Hematopoietic multipotent progenitor cell treated with erythropoietin and hydrocortisone succinate and interleukin-3 and kit ligand, for 17 days (in vitro differentiated cells): Measurements from ENCODE around the gene MSTN.
A peak's percentile ranks its signal among the peaks of the same experiment; 100 is the strongest.

Experiments
- DNase-seq: peaks from one replicate; pipeline ENCODE4 v3.0.0-alpha.2; 2015; ENCODE audit warnings: low spot score

The MSTN gene

DNA sequence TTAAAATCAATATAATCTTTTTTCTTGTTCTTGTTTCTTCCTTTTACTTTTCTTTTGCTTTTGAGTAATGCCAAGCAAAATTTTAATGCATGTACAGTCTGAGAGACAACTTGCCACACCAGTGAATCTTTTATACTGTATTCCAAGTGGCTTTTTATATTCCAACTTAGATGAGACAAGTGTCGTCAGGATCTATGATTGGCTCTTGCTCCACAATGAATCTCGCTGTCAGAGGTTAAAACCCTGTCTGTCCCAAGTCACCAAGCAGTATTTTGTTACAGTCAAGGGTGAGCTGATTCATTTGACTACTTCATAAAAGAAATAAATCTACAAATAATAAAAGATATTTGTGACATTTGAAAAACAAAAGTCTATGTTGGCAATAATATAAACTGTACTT is at the start of gene MSTN:
MSTN (minus strand) TSS at position 129 of the 400 bp plus-strand sequence. CDS start 133 bp downstream, outside the sequence.
- no peak for DNase-seq

DNA sequence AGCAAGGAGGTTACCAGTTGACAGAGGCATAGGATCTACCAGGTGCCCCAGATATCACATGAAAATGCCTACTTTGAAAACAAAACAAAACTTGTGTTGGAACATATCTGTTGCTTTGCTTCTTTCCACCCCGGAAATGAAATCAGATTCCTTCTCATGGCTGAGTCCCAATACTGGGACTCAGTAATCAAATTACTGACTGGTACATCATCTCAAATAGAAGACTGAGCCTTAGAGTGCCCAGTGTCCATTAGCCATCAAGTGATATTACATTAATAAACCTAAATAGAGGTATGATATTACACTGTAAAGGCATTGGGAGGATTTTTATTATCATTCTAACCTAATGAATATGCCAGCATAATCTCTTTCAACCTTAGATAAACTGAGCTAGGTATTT is 48.6 kb upstream of the MSTN start:
- DNase-seq, result no peak

DNA sequence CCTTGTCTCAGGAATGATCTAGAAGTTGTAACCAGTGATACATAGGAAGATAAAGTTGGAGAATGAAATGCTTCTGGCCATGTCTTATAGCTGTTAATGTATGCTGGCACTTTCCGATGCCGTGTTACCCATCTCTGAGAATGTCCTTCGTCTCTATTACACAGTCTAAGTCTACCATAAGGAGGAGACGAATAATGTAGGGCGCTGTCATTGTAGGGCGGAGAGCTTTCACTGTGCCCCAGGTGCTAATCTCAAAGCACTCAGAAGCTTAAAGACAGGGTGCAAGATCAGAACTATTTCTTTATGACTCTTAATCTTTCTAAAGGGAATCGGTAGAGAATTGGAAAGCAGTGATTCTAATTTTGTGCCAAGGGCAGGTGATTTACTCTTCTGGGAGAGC is 48.2 kb upstream of the MSTN start:
- DNase-seq, result no peak

DNA sequence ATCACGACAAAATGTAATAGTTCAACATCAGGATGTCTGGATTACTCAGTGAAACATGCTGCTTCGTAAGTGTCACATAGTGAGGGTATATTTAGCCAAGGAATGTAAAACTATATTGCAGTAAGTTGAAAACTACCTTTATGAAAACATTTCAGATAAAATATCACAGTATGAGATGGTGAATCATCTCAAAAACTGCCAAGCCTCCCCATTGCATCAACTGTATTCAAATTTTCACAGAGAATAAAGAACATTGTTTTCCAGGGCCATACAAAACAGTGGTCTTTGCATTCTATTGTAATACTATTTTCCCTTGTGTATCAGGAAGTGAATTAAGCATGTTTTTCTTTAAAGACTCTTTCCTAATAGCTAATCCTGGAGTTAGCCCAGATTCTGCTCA is 47.6 kb upstream of the MSTN start:
- no peak for DNase-seq

DNA sequence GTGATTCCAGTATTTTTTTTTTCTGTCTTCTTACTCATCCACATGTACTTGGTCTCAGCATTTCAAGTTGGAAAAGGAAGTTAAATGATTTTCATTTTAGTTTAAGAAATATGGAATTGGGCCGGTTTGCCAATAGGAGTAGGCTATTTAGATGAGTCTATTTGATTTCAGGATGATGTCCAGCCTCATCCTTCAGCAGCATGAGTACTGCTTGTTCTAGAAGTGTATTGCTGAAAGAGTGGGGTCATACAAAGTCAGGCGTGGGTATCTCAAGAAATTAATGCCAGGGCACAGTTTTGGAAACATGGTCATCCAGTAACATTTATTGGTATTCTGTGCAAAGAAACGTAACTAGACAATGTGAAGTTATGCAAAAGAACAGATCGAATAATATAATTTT is 44.9 kb upstream of the MSTN start:
- DNase-seq, result no peak

DNA sequence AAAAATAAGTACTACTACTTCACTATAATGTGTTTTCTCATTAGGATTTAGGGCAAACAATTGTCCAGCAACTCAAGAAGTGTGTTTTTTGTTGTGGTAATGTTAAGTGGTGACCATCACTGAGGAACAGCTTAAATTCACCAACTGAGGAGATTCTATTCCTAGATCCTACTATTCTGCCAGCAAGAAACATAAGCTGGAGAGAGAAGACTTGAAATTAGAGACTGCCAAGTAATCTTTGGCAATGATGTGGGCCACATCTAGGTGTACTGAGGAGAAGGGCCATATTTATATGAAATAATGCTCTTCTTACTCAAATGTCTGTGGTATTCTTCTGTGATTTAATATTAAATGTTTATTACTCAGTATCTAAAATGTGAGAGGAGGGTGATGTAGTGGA is 44.3 kb upstream of the MSTN start:
- DNase-seq, result no peak

DNA sequence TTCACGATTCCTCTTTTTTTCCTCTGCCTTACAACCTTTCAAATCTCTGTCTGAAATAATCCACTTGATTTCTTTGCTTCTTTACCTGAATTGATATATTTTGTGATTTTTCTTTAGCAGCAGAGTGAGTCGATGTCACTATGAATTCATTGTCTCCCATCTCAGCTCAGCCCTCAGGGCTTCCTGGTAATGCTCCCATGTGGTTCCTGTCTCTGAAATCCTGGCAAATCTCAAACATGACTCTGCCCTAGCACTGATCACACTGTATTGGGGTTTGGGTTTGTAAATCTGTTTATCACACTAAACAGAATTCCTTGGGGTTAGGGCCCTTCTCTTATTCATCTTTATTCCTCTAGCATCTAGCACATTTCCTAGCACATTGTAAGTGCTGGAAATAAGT is 43.0 kb upstream of the MSTN start:
- no peak for DNase-seq

DNA sequence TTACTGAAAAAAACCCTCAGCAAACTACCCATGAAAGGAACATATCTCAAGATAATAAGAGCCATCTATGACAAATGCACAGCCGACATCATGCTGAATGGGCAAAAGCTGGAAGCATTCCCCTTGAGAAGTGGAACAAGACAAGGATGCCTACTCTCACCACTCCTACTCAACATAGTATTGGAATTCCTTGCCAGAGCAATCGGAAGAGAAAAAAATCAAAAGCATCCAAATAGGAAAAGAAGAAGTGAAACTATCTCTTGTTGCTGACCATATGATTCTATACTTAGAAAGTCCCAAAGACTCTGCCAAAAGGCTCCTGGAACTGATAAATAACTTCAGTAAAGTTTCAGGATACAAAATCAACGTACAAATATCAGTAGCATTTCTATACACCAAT is 40.6 kb upstream of the MSTN start:
- DNase-seq, result no peak

DNA sequence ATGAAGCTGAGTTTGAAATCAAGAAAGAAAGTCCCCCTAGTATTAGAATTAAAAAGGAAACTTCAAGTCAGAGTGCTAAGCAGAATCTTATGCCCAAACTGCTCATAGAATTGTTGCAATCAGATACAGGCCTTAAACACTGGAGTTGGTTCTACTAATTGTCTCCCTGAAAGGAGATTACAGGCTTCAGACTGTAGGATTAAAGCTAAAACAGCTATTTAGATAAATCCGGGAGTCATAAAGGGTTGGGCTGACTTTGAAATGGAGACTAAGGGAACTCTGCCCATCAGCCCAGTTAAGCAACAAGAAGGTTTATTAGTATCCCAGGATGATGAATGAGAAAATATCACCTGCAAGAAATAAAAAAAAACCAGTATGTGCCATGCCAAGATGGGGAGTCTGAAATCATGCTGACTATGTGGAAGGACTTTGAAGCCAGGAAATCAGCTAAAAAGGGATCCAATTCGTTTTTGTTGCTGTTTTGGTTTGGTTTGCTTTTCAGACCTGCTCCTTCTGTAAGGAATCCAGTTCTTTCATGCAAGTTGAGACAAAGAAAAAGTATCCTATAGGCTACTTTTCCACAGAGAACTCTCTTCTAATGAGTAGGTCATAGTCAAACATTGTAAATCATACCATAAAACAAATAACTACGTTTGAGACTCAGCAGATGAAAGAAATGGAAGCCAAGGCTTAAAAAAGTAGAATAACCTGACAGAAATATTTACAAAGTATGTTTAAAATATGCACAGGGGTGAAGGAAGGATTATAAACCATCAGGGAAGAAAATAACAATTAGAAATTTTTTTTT is 37.6 kb upstream of the MSTN start:
- no peak for DNase-seq

DNA sequence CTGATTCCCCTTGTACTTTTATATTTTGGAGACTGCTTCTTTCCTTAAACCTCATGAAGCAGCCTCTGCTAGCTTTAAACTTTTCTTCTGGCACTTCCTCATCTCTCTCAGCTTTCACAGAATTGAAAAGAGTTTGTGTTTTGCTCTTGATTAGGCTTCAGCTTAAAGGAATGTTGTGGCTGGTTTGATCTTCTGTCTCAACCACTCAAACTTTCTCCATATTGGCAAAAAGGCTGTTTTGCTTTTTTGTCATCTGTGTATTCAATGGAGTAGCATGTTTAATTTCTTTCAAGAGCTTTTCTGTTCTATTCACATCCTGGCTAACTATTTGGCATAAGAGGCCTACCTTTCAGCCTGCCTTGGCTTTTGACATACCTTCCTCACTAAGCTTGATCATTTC is 36.3 kb upstream of the MSTN start:
- no peak for DNase-seq

DNA sequence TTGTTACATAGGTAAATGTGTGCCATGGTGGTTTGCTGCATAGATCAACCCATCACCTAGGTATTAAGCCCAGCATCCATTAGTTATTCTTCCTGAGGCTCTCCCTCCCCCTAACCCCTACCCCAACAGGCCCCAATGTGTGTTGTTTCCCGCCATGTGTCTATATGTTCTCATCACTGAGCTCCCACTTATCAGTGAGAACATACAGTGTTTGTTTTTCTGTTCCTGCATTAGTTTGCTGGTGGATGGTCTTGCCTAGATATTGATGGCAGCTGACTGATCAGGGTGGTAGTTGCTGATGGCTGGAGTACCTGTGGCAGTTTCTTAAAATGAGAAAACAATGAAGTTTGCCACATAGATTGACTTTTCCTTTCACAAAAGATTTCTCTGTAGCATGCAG is 34.6 kb upstream of the MSTN start:
- no peak for DNase-seq

DNA sequence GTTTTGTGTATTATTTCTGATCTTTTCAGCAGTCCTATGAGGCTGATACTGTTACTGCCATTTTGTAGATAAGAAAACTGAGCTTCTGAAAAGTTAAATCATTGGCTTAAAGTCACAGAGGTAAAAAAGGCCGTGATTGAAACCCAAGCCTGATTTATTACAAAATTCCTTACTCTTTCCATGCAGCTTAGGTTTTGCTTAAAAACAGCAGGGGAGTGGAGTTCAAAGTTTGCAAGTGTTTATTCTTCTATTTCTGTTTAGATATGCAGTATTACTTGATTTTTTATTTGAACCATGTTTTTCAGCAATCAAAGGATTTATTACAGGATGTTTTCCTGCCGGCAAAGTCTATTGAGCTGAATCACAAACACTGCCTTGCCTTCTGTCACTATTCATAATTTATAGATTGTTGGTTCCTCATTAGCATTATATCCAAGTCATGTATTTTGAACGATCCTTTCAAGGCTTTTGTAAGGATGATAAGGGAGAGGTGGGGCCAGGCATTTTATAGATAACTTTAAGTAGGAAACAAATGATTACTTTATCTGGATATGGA is 31.9 kb upstream of the MSTN start:
- no peak for DNase-seq

DNA sequence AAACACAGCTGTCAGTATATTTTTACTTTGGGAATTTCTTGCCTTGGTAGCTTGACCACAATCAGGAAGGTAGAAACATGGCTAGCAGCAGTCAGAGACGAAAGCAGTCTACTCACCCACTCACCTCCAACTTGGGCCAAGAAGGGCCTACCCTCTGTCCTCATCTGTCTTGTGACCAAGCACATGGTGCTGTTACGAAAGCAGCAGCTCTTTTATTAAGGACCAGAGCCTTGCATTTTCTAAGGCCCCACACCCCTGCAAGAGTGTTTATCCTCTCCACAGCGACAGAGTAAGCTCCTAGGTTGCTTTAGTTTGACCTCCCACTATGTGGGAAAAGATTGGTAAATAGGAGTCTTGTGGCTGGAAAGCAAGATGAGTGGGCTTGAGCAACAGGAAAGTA is 31.3 kb upstream of the MSTN start:
- no peak for DNase-seq

DNA sequence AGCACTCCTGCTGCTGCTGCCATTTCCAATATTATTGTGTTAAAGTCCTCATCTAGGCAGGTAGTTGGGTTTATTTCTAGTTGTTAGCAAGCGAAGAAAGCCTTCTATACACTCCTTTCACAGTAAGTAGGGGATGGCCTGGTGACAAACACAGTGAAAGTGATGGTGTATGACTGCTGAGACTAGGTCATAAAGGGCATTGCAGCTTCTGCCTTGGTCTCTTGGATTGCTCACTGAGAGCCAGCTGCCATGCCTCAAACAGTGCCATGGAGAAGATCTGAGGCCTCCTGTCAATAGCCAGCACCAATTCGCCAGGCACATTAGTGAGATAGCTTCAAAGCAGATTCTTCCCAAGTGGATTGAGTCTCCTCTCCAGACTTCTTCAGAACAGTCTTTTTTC is 27.6 kb upstream of the MSTN start:
- DNase-seq, result no peak

DNA sequence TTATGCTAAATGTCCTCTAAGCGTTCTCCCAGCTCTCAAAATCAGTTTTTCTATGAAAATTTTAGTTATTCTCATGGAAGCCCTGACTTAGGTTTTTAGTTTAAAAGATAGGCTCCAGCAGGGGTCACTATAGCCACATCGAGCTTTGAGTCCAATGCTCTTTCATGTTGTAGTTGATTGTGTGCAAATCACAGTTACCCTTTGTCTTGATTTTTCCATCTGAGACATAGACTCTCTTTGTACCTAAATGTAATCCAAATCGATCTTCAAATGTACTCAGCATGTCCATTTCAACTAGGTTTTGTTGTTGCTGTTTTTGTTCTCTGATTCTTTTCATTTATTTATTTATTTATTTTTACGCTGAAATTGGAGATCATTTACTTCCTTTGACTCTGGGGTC is 26.4 kb upstream of the MSTN start:
- DNase-seq, result peak; percentile 75

DNA sequence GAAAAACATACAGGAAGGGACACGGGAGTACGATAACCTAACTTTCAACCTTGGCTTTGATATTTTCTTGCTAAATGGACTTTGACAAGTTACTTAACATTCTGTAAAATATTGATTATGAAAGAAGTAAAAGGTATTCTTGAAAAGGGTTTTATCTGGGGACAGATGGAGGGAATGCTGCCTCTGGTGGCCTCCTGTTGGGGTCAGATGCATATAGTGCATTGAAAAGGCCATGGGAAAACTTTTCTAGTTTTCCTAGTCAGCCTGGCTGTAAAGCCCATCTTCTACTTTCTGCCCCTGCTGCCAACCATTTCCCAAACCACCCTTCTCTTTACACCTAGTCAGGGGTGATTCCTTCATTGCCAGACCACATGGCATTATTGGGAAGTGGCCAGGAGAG is 22.2 kb upstream of the MSTN start:
- no peak for DNase-seq

DNA sequence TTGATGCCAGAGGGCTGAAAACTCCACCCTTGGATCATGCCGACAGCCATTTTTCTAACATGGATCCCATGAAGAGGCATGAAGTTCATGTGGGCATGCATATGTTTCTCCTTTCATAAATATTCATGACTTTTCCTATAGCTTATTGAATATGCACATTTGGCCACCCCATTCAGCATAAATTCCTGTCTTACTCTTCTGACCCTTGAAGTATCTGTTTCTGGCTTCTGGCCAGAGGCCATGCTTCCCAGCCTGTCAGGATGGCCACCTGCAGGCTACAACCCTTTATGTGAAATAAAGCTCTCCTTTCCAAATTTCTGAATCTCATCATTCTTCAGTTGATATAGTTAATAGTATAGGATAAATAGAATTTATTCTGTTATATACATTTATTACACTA is 19.6 kb upstream of the MSTN start:
- no peak for DNase-seq

DNA sequence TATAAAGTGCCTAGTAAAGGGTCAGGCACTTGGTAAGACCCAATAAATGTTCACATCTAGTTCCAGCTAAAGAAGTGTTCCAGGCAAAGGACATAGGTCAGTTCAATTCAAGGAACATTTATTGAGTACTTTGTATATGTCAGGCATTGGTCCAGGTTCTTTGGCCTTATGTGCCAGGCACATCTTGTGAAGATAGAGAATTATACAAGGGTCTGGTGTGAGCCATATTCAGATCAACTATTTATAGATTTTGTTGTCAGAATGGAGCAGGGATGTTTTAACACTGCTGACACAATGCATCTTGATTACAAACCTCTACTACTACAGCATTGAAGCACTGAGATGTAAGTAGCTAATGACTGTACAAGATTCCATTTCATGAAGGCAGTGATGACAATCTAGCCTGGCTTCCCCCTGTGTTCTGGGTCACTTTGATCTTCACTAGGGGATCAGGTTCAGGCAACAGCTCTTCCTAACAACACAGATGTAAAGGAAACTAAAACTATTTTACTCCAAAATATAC is 18.1 kb upstream of the MSTN start:
- DNase-seq, result no peak

DNA sequence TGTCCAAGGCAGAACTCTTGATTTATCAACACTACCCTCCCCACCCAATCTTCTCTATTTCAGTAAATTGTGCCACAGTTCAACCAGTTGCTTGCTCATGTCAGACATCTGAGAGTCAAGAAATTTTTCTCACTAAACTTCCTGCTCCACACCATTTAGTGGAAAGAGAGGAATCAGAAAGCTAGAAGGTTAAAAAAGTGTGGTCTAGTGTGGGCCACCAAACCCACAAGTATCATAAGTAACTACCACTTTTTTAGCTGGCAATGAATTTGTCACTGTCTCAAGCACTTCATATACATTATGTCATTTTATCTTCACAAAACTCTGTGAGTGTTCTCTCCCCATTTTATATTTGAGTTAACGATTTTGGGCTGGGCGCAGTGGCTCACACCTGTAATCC is 16.6 kb upstream of the MSTN start:
- DNase-seq, result no peak

DNA sequence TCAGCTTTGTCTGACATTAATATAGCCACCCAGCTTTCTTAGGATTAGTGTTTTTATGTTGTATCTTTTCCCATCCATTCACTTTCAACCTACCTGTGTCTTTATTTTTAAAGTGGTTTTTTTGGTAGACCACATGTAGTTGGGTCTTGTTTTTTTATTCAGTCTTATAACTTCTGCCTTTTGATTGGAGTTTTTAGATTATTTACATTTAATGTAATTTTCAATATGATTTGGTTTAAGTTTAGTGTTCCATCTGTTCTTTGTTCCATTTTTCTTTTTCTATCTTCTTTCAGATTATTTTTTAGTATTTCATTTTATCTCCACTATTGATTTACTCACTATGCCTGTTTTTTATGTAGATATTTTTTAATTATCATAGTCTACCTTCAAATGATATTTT is 13.1 kb upstream of the MSTN start:
- no peak for DNase-seq

DNA sequence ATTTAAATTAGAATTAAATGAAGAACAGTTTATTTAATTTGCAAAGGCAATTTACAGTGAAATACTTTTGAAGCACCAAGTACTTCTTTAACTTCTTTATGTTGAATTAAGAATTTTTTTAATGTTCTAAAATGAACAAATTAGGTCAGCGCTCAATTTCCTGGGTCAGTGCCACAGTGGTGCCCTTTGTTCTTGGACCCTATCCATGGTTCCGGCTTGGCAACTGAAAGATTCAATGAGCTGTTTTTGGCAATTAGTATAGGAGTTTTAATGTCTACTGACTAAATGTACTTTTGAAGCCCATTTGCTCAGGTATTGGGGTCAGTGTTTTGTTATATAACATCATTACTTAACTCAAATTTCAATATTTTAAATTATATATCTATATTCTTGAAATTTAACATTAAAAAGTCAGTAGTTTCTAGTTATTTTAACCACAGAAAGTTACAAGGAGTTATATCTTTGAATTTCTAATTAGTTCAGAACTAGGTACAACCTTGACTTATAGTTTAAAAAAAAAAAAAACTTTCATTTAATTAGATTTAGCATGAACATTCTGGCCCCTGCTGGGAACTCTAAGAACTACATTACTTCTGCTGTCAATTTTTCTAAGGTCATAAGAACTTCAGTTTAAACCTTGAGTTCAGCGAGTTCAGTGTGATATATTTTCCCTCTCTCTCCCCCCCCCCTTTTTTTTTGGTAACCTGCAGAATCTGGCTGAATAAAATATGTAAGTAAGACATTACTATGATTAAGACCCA is 7.6 kb upstream of the MSTN start:
- peak; percentile 41 for DNase-seq

DNA sequence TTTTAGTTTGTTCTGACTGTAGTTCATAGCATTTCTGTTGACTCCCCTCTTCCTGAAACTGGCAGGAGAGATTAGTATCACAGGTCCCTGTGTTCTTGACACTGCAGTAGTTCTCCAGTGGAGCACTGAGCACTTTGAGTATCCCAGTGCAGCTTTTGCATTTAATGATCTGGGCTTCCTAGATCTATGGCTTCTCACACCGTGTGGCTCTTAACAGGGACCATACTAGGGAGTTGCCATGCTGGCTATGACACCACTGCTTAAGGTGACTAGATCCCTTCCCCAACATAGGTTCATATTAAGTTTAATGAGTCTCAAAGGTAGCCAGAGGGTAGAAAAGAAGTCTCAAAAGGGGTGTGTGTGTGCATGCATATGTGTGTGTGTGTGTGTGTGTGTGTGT is 6.2 kb upstream of the MSTN start:
- DNase-seq, result no peak

DNA sequence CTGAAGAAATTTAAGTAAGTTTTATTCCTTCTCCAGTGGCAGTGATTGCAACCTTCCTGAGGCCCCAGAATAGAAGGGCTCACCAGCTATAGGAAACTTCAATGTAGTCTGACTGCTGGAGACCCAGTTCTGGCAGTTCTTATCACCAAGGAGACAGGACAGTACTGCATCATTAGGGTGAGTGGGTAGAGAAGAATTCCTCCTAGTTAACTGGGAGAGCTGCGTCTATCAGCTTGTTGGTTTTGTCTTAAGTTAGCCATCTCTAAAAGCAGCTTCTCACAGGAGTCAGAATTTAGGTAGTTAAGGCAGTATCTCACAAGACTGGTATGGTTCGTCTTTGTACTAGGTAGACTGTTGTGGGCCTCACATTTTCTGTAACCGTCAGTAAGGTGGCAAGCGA is 3.3 kb upstream of the MSTN start:
- DNase-seq, result no peak
